Stimulated activated CD8-positive, alpha-beta memory T cell treated with anti-CD3 and anti-CD28 coated beads, Interleukin-7, amount 100 ng/mL, for 48 hours (primary cell): ENCODE measurements around the gene RSU1.

Experiments used
- DNase-seq, 2 donors: peaks; one replicate each; pipeline ENCODE4 v3.0.0-alpha.2; 2020; ENCODE audit warnings: low read depth in 1 of 2; ENCODE audit errors: extremely low read depth in 1 of 2

RSU1 gene

DNA sequence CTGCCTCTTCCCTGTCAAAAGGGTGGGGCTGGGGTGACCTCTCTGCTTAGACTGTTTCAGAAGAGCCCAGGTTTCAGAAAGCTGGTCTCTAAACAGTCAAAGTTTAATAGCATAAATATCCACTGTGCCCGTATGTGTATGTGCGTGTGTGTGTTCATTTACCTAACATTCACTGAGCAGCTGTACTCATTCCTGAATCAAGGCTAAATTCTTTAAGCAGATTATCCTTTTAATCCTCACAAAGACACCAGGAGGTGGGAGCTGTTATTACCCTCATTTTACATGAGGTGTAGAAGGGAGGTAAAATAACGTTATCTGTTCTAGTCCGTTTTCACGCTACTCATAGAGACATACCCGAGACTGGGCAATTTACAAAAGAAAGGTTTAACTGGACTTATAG is 72.2 kb downstream of the RSU1 start:
- no peak for DNase-seq

DNA sequence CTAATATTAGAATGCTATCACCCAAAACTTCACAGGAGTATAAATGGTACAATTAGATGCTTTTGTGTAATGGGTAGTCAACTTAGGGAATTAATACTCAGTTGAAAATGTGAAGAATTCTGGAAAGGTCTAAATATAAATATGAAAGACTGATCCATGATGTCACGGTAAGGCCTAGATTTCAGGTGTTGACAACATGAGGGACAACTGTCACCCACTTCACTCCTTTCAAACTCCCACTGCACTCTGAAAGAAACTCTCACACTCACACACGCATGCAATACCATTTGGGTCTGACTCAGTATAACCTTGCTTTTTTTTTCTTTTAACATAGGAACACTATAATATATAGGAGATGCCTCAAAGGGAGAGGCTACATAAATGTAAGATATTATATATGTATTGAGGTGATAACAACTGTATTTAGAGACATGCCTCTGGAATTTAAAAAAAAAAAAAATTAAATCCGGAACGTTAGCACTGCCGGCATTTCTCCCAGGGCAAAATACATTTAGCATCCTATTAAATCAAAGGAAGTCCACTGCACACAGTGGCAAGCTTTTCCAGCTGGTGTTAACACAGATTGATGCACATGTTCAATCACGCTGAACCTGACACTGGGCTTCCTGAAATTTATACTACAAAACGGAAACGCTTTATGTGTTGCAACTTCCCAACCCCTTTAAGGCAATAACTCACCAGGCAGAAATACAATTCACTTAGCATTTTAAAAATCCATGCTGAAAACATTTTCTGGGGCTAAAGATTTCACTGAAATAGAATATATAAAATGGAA is 74.9 kb downstream of the RSU1 start:
- DNase-seq: no peak

DNA sequence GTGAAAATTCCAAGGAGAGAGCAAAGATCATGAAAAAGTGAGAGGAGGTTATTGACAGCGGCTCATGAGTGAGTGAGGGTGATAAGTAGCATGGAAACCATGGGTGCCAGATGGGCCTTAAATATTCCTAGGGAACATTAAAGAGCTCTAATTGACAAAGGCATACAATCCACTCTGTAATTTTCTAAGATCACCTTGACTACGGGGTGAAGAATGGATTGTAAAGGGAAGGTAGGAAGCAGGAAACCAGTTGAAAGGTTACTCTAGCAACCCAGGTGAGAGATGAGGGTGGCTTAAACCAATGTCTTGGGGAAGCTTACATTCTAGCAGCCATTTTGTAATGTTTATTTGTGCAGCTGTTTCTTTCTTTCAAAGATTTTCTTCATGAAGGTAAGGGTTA is 75.7 kb downstream of the RSU1 start:
- no peak for DNase-seq

- no peak for DNase-seq
Measured at GRCh38 chr10:16737420-16737819, 79.8 kb downstream of the RSU1 start.

DNA sequence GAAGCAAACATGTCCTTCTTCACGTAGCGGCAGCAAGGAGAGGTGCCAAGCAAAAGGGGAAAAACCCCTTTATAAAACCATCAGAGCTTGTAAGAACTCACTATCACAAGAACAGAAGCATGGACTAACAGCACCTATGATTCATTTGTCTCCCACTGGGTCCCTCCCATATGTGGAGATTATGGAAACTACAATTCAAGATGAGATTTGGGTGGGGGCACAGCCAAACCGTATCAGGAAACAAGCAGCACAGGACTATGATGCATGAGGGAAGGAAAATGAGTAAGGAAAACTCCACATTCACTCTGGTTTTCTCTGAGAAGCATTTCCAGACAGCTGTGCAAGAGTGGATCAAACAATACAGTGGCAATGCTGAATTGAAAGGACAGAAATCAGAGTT is 81.6 kb downstream of the RSU1 start:
- no peak for DNase-seq

GRCh38 chr10:16732376-16732775 is 84.8 kb downstream of the RSU1 start:
- DNase-seq: no peak

DNA sequence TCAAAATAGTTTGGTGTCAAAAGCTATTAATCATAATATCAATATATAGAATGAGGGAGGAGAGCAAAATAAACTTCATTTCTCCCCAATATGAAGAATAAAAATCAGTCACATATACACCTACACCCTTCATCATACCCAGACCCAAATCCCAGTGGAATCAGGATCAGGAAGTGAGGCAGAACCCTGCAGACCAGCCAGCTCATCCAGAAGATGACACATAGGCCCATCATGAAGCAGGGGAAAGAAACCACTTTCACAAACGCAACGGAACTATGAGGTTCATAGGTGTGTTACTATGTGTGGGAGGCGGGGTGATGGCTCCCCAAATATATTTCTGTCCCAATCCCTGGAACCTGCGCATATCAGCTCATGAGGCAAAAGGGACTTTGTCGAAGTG is 89.0 kb downstream of the RSU1 start:
- DNase-seq: no peak

- DNase-seq: no peak
Measured at GRCh38 chr10:16727666-16728065, 89.6 kb downstream of the RSU1 start.

DNA sequence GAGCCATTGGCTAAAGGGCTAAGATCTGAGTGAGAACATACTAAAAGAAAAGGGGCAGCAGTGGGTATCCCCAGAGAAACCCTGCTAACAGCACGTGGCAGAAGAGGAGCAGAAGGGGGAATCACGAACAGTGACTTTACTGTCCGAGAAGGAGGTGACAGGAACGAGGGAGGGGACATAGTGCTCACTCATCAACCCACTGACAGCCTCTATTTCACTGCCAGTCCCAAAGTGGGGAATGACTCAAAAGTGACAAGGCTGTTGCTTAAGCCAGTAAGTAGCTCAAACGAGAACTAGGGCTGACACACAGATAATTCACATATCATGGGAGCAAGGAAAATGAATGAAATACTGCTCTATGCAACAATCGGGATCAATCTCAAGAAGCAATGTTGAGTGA is 92.7 kb downstream of the RSU1 start:
- no peak for DNase-seq

GRCh38 chr10:16720812-16721211 is 96.4 kb downstream of the RSU1 start:
- no peak for DNase-seq

DNA sequence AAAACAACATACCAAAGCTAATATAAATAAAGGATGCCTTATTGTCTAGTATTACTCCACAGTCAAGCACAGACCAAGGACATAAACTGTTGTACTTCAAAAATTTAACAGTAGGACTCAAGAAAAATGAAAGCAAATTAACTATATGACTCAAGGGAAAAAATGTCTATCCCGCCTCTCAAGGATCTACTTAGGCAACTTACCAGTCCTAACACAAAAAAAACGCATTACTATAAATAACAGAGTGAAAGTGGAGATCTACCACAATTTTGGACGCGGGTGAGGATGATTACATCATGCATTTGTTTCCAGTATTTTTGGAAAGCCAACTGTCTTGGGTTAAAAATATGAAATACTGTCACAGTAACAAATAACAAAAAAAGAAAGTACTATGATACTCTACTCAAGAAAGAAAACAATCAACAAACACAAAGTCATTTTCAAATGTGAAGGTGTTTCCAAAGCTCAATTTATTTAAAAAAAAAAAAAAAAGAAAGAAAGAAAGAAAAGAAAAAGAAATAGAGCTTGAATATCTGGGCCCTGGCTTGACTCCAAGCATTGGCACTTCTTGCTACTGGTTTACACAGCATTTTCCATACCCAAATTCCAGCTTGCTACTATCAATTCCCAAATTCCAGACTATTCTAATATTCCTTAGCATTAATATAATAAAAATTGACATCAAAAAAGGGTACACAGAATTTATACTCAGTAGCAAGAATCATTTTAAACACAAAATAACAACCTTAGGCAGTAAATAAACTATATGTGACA is 99.4 kb downstream of the RSU1 start:
- DNase-seq: no peak

DNA sequence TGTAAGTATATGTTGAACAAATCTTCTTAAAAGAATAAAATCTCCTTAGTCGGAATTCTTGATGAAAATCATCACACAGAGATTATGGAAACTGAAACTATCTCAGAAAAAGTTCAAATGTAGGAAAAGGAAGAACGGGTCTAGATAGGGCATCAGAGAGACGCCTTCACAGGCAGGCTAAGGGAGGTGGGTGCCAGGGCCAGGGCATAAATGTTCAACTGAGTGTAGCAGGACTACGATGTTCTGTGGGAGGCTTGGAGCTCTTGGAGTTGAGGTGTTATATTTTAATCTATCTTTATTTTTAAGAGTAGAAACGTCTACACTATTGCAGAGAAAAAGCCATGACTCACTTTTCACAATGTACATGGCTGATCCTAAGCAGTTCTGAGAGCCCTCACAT is 101.2 kb downstream of the RSU1 start:
- no peak for DNase-seq

- no peak for DNase-seq
Measured at GRCh38 chr10:16713290-16713689, 103.9 kb downstream of the RSU1 start.

DNA sequence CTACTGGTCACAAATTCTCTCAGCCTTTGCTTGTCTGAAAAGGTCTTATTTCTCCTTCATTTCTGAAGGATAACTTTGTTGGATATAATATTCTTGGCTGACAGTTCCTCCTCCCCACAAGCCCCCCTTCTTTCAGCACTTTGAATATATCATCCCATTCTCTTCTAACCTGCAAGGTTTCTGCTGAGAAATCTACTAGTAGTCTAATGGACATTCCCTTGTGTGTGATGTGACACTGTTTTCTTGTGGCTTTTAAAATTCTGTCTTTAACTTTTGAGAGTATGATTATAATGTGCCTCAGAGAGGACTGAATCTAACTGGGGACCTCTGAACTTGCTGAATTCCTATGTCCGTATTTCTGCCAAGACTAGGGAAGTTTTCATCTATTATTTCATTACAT is 104.3 kb downstream of the RSU1 start:
- DNase-seq: no peak

DNA sequence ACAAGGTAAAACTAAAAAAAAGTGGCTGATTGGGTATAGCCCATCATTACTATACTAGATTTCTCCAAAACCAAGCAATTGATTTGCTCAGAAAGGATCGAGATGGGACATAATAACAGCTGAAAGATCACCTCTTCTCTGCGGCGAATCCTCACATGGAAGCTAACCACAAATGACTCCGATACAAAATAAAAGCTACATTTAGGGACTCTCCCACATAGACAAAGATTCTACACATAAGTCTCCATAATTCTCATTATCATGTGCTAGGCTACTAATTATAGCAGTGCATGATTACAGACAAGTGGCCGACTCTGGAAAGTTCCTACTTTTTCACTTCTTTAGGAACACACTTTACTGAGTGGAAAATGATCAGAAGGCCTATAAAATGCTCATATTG is 116.9 kb downstream of the RSU1 start:
- no peak for DNase-seq

- no peak for DNase-seq
Measured at GRCh38 chr10:16699435-16700057, 117.7 kb downstream of the RSU1 start.

DNA sequence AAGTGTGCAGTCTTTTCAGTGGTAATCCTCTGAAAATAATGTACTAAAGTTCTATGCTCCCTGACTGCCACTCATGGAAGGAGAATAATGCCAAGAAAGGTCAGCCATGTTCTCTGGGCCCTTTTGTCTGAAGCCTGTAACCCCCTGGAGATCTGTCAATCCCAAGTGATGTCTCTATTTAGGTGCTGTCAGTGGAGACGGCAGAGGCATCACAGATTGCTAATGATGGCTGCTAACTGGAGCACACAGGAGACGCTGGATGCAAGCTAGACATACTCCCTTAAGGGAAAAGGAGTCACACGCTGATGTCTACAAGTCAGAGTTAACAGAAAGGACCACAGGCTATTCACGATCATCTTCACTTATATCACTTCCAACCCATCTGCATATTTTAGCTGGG is 118.8 kb downstream of the RSU1 start:
- DNase-seq: no peak

GRCh38 chr10:16690417-16690816 is 126.8 kb downstream of the RSU1 start:
- no peak for DNase-seq

- no peak for DNase-seq
Measured at GRCh38 chr10:16689696-16690095, 127.5 kb downstream of the RSU1 start.

DNA sequence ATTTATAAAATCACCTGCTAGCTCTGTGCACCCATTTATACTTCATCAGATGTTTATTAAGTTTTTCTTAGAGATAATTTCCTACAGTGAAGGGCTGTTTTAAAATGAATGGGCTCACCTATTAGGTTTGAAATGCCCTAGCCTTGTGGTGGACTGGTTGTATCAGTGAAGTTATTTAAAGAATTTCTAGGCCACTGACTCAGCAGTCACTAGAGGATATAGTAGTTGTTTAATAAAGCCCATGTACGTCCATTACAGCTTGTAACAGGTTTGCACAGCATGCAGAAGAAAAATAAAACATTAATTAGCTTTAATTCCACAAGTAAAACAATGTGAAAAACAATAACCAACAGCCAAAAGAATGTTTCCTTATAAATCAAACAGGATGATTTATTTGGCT is 128.0 kb downstream of the RSU1 start:
- DNase-seq: no peak

- DNase-seq: no peak
Measured at GRCh38 chr10:16686054-16686902, 130.9 kb downstream of the RSU1 start.
